ENCODE measurements around the gene AFAP1. TPM values are rescaled to one million over a fixed set of nuclear protein-coding genes. Genes with fewer than 3 reads are reported as not detected.

Gene AFAP1
- total RNA-seq, 1 donor from 2014 or later, result 48.3 TPM

DNA sequence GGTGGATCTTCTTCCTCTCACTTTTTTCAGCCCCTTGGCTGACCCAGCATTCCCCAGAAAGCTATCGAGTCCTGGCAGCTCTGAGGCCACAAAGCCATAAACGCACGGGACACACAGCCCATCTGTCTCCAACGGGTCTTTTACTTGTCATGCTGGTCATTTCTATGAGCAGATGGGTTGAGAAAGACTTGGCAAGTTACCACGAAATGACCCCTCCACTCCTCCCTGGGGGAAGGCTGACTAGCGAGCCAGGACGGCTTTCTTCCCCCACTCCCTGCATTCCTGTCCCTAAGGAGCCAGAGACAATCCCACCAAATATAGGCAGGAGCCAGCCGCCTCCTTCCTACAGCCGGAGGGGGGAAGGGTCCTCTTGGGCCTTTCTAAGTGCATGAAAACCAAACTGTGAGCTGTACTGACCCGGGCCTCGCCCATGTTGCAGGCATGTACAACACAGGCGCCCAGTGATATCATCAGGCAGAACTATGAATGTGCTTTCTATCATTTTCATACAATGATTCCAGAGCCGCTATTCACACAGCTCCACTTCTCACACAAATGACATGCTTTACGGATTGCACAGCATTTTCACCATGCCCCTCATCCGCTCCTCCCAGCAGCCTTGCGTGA lies 28.6 kb downstream of the AFAP1 start:
- Mint-ChIP-seq H3K4me1 (ENCODE audit: low read depth) (peaks cover 37% of the 10 kb centered on the region), H3K4me3 (no peak overlapping the region), H3K9me3 (no peaks in the 10 kb centered on the region), H3K27ac (no peak overlapping the region), H3K36me3 (ENCODE audit: low read depth) (no peaks in the 10 kb centered on the region), H3K27me3 (ENCODE audit: insufficient read depth) (peaks cover 5% of the 10 kb centered on the region)
- intact Hi-C loops (cut with micrococcal nuclease), result no loop called here
- DNase-seq (ENCODE audit: low spot score), result no peak

DNA sequence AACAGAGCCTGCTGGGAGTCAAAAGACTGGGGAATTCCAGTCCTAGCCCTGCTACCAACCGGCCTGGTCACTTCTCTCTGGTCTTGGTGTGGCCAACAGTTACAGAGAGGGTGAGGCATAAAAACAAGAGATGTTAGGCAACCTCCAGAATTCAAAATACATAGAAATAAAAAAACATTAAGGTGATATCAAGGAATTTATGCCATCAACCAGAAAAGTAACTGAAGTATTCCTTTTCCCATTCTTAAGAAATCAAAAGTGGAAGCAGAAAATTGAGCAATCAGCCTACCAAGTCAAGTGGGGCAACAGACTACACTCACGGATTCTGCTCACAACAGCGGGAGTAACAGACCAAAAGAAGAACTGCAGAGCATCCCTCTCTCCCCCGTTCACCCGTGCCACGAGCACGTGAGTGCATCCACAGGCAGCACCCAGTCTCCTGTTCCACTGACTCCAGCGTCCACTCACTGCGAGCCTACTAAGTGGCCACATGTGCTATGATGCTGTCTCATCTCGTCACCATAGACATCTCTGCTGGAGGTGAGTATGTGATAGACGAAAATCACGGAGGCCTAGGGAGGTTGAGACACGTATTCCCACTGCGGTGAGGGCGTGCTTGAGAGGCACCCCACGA lies 29.3 kb downstream of the AFAP1 start:
- Mint-ChIP-seq H3K36me3 (ENCODE audit: low read depth) (no peaks in the 10 kb centered on the region), H3K4me1 (ENCODE audit: low read depth) (peaks cover 33% of the 10 kb centered on the region), H3K27me3 (ENCODE audit: insufficient read depth) (peaks cover 5% of the 10 kb centered on the region), H3K9me3 (no peaks in the 10 kb centered on the region), H3K27ac (no peak overlapping the region), H3K4me3 (no peak overlapping the region)
- no peak for DNase-seq (ENCODE audit: low spot score)
- intact Hi-C loops (cut with micrococcal nuclease), result no loop called here

DNA sequence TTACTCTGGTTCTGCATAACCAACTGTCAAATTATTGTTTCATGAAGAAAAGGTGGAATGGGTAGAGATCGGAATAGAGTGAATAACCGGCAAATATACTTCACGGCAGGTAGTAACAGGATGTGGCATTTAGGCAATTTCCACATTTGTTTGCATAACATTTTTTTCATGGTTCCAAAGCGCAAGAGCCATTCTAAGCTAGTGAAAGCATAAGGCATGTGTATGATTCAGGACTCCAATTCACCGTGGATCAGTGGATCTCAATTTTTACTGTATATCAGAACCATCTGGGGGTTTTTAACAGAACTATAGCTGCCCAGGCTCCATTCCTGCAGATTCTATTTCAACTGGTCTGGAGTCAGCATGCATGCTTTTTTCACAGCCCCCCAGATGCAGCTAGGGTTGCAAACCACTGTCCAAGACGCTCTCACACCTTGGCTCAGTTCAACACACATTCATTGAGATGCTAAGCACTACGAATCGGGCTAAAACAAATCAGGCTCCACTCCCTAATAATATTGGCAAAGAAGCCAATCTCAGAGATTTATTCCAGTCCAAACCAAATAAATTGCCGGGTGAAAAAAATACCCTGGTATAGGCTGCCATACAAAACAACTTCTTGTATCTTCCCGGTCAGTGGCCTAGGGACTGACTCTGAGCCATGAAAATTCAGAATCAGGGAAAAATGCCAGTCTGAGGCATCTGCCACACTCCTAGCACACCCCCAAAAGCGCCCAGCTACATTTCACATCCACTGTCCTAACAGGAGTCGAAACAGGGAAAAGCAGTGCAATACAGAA lies 30.0 kb downstream of the AFAP1 start:
- peaks cover 28% of the 10 kb centered on the region for H3K4me1 Mint-ChIP-seq (ENCODE audit: low read depth)
- H3K36me3 Mint-ChIP-seq (ENCODE audit: low read depth), result no peaks in the 10 kb centered on the region

DNA sequence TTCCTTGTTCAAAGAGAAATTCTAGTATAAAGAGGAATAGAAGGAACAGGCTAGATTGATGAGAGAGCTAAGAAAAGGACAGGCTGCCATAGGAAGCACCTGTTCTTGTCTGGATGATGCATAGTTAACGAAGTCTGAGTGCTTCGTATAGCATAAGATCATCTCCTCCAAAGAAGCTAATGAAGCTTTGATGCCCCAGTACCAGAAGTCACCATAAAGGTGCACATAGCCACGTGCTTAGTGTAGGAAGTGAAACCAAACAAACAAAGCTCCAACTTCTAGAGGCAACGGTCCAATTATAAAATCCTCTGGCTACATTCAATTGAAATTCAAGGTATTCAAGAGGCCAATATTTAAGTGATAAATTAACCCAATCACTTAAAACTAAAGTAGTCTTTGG lies 31.0 kb downstream of the AFAP1 start:
- H3K9me3 Mint-ChIP-seq, result no peaks in the 10 kb centered on the region

More for the DNA sequence above, 30.0 kb downstream of the AFAP1 start:
- no peak overlapping the region for H3K4me3 Mint-ChIP-seq
- no peak overlapping the region for H3K27ac Mint-ChIP-seq
- intact Hi-C loops (cut with micrococcal nuclease), result no loop called here
- DNase-seq (ENCODE audit: low spot score), result no peak
- no peaks in the 10 kb centered on the region for H3K9me3 Mint-ChIP-seq
- peaks cover 5% of the 10 kb centered on the region for H3K27me3 Mint-ChIP-seq (ENCODE audit: insufficient read depth)

DNA sequence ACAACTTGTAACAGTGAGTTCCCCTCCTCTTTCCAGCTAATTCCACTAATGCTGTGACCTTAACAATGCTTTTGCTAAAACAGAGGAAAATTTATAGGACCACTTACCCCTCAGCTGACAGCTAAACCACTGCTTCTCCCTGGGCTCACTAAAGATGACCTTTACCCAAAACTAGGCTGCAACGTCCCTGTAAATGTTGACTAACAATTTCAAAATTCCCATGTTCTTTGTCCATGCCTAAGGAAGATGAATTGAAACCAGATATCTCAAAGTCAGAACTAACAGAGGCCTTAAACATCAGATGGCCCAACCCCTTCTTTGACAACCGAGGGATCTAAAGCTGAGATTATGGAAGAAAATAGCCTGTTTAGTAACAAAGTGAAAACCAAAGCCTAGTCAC lies 32.5 kb downstream of the AFAP1 start:
- peaks cover 33% of the 10 kb centered on the region for H3K4me1 Mint-ChIP-seq (ENCODE audit: low read depth)
- H3K27me3 Mint-ChIP-seq (ENCODE audit: insufficient read depth), result no peaks in the 10 kb centered on the region
- no peaks in the 10 kb centered on the region for H3K36me3 Mint-ChIP-seq (ENCODE audit: low read depth)
- intact Hi-C loops (cut with micrococcal nuclease), result no loop called here
- no peaks in the 10 kb centered on the region for H3K9me3 Mint-ChIP-seq
- no peak overlapping the region for H3K4me3 Mint-ChIP-seq
- DNase-seq (ENCODE audit: low spot score), result no peak
- H3K27ac Mint-ChIP-seq, result no peak overlapping the region

More for the DNA sequence above, 31.0 kb downstream of the AFAP1 start:
- DNase-seq (ENCODE audit: low spot score), result no peak
- Mint-ChIP-seq H3K36me3 (ENCODE audit: low read depth) (no peaks in the 10 kb centered on the region), H3K4me1 (ENCODE audit: low read depth) (peaks cover 32% of the 10 kb centered on the region), H3K27ac (no peak overlapping the region), H3K4me3 (no peak overlapping the region), H3K27me3 (ENCODE audit: insufficient read depth) (peaks cover 5% of the 10 kb centered on the region)
- intact Hi-C loops (cut with micrococcal nuclease), result no loop called here

DNA sequence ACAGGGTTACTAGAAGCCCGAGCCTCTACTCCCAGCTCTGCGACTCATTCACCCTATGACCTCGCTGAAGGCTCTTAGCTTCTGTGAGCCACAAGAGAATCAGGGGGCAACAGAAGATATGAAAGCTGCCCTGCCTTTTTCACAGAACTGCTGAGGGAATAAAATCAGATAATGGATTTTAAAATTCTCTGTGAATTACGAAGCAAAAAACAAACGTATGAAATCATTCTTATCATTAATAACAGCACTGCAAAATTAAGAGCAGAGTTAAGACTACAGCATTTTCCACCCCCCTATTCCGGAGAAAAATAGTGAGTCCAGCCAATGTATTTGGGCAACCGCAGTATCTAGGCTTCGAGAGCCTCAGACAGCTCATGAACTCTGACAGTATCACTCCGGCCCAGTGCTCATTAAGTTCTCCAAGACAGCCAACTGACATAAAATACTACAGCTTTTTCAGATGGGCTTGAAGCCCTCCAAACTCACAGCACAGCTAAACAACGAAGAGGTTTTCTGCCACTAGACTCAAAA lies 33.4 kb downstream of the AFAP1 start:
- H3K27me3 Mint-ChIP-seq (ENCODE audit: insufficient read depth), result no peaks in the 10 kb centered on the region
- no peak overlapping the region for H3K4me3 Mint-ChIP-seq
- peaks cover 35% of the 10 kb centered on the region for H3K4me1 Mint-ChIP-seq (ENCODE audit: low read depth)
- intact Hi-C loops (cut with micrococcal nuclease), result no loop called here
- no peak for DNase-seq (ENCODE audit: low spot score)
- H3K36me3 Mint-ChIP-seq (ENCODE audit: low read depth), result no peaks in the 10 kb centered on the region
- H3K27ac Mint-ChIP-seq, result no peak overlapping the region
- no peaks in the 10 kb centered on the region for H3K9me3 Mint-ChIP-seq

DNA sequence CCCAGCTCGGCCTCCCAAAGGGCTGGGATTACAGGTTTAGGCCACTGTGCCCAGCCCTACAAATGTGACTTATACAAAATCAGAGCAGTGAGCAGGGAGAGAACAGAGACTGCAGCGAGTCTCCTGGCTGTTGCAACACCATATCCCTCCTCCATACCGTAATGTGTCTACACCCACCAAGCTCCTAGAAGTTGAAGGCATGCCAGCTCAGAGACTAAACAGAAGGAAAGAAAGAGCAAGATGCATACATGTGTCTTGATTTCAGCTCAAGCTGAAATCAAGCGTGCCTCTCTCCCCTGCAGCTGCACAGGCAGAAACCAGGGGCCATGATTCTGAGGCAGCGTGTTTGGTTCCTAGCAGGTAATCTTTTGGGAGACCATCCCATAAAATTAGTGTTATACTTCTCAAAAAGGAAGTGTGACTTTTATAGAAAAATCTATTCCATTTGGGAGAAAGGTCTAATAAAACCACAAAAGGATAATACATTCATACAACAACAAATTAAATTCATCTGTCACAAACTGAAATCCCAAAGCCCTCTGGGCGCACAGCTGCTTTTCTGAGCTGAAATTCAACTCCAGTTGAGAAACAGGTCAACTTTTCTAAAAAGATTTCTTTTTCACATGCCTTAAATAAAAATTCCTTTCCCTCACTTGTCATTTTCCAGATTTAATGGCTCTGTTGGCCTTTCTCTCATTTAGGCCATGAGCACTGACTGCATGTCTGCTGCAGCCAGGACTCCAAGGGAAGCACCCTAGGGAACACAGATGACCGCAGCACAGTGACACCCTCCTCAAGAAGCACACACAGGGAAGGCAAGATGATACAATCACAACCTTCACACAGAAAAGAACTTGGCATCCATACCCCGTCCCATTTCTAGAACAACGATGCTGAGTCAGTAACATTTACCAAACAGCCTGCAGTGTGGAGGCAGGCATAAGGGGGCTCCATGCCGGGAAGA lies 34.4 kb downstream of the AFAP1 start:
- H3K27ac Mint-ChIP-seq, result no peak overlapping the region
- intact Hi-C loops (cut with micrococcal nuclease), result no loop called here
- H3K4me1 Mint-ChIP-seq (ENCODE audit: low read depth), result peaks cover 34% of the 10 kb centered on the region
- no peaks in the 10 kb centered on the region for H3K36me3 Mint-ChIP-seq (ENCODE audit: low read depth)
- H3K9me3 Mint-ChIP-seq, result no peaks in the 10 kb centered on the region
- H3K4me3 Mint-ChIP-seq, result no peak overlapping the region
- no peak for DNase-seq (ENCODE audit: low spot score)
- no peaks in the 10 kb centered on the region for H3K27me3 Mint-ChIP-seq (ENCODE audit: insufficient read depth)

DNA sequence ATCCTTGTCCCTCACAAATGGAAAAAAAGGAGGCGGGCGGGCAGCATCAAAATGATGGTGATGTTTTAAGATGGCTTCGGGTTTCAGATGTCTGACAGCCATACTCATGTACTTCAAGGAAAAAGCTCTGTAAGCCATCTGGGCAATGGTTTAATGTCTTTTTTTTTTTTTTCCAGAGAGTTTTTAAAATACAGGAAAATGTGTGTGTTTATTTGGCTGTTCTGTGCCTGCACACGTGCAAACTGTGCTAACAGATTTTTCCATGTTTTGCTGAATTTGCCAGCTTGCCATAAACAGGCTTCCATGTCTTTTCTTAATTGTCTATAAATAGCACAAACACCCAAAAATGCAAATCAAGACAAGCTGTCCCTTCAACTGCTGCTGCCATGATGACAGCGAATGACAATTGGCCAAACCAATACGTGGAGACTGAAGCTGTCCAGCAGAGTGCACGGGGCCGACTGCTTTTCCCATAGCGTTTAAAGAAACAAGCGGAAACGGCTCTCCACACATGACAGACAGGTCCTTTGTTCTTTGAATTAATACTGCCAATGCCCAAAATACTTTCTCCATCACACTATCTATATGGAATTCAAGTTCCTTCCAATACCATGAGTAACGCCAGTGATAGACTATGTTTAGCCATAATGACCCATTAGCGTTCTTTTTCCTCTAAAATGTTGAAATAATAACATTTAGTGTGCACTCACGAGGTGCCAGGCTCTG lies 35.7 kb downstream of the AFAP1 start:
- Mint-ChIP-seq H3K27me3 (ENCODE audit: insufficient read depth) (no peaks in the 10 kb centered on the region), H3K4me3 (no peak overlapping the region), H3K4me1 (ENCODE audit: low read depth) (peaks cover 23% of the 10 kb centered on the region), H3K27ac (no peak overlapping the region), H3K9me3 (no peaks in the 10 kb centered on the region), H3K36me3 (ENCODE audit: low read depth) (no peaks in the 10 kb centered on the region)
- no peak for DNase-seq (ENCODE audit: low spot score)
- intact Hi-C loops (cut with micrococcal nuclease), result no loop called here

DNA sequence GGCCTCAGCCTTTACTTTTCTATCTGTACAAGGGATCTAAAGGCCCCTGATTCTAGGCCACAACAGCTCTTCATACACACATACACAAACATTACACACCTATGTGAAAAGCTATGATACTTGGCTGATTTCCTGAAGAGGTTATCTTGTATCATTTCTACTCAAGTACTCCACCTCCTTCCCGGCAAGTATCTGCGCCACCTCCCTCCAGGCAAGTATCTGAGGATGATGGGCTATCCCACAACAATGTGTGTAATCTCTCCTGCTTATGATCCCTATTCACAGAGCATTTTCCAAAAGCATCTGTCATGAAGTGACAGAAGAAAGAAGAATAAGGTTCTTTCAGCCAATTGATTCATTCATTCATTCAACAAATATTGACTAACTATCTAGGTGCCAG lies 36.8 kb downstream of the AFAP1 start:
- DNase-seq (ENCODE audit: low spot score), result no peak
- Mint-ChIP-seq H3K27me3 (ENCODE audit: insufficient read depth) (no peaks in the 10 kb centered on the region), H3K27ac (no peak overlapping the region), H3K4me1 (ENCODE audit: low read depth) (peaks cover 18% of the 10 kb centered on the region), H3K4me3 (no peak overlapping the region), H3K36me3 (ENCODE audit: low read depth) (no peaks in the 10 kb centered on the region), H3K9me3 (no peaks in the 10 kb centered on the region)
- intact Hi-C loops (cut with micrococcal nuclease), result no loop called here

DNA sequence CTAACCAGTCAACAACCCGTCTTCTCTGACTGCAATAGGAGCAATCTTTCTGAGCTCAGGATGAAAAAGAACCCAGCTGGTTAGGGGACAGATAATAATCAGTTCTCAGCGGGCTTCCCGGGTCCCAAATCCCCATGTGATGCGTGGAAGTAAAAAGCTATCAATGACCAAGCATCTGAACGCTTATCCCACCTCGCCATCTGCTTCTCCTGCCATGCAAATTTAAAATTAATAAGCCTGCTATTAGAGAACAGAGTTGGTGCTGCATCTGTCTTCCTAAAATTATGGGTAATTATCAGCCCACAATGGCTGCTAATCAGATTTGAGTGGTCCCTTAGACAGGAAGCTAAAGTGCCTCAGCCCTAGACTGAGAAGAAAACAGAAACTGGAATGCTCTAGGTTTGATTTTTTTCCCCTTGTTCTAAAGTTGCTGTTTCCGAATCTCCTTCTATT lies 37.5 kb downstream of the AFAP1 start:
- DNase-seq (ENCODE audit: low spot score), result no peak
- H3K36me3 Mint-ChIP-seq (ENCODE audit: low read depth), result no peaks in the 10 kb centered on the region
- H3K27ac Mint-ChIP-seq, result no peak overlapping the region
- H3K27me3 Mint-ChIP-seq (ENCODE audit: insufficient read depth), result no peaks in the 10 kb centered on the region
- no peak overlapping the region for H3K4me3 Mint-ChIP-seq
- peaks cover 15% of the 10 kb centered on the region for H3K4me1 Mint-ChIP-seq (ENCODE audit: low read depth)
- no peaks in the 10 kb centered on the region for H3K9me3 Mint-ChIP-seq
- intact Hi-C loops (cut with micrococcal nuclease), result no loop called here

DNA sequence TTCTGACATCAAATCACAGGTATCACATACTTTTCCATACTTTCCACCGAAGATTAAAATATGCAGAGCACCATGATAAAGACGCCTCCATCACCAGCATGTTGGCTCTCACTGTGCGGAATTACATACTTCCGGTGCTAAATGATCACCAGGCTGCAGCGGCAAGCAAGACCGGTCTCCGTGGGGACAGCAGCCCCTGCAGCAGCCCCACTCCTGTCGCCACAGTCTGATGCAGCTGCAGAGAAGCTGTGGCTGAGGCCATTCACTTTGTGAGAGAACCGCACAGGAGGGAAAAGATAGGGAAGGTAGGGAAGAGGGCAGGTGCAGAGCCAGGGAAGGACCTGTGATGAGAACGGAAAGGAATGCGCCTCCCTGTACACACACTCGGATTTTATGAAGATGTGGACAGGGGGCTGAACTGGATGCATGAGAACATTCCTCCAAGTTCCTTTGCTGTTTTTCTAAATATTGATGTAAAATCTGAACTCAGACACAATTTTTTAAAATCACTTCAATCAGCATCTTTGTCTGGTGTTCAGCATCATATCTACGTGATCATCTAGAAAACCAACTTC lies 38.3 kb downstream of the AFAP1 start:
- Mint-ChIP-seq H3K4me3 (no peak overlapping the region), H3K4me1 (ENCODE audit: low read depth) (peaks cover 13% of the 10 kb centered on the region), H3K27me3 (ENCODE audit: insufficient read depth) (no peaks in the 10 kb centered on the region), H3K36me3 (ENCODE audit: low read depth) (no peaks in the 10 kb centered on the region), H3K27ac (no peak overlapping the region), H3K9me3 (no peaks in the 10 kb centered on the region)
- no peak for DNase-seq (ENCODE audit: low spot score)
- intact Hi-C loops (cut with micrococcal nuclease), result no loop called here
